Uterus (tissue), 4 donors: ENCODE data around the gene ZNRF2. TPM values are rescaled to one million over a fixed set of nuclear protein-coding genes. Genes with fewer than 3 reads are reported as not detected.

Experiments used
- DNase-seq, 2 donors: peaks; one replicate each; pipeline ENCODE4 v3.0.0-alpha.2; 2019 to 2020
- H3K27ac ChIP-seq, 2 donors: fragments of 200-600 bp; sonication (generic); 1 replicate in 1 of 2; 2 replicates in 1 of 2; pipeline ENCODE4 v1.5.1; 2016 to 2018
- H3K27me3 ChIP-seq, 2 donors: fragments of 200-600 bp; sonication (generic); one replicate each; pipeline ENCODE4 v1.5.1; 2018 to 2019; ENCODE audit warnings: control low read depth in 1 of 2
- H3K36me3 ChIP-seq, 2 donors: fragments of 200-600 bp; sonication (generic); one replicate each; pipeline ENCODE4 v1.5.1; 2019; ENCODE audit warnings: control low read depth in 1 of 2
- H3K4me1 ChIP-seq, 2 donors: fragments of 200-600 bp; sonication (generic); one replicate each; pipeline ENCODE4 v1.5.1; 2018 to 2019; ENCODE audit warnings: control low read depth in 1 of 2
- H3K4me3 ChIP-seq, 2 donors: fragments of 200-600 bp; sonication (generic); 1 replicate in 1 of 2; 2 replicates in 1 of 2; pipeline ENCODE4 v1.5.1; 2018 to 2019; ENCODE audit warnings: mild to moderate bottlenecking in 1 of 2
- H3K9me3 ChIP-seq, 2 donors: fragments of 200-600 bp; sonication (generic); one replicate each; pipeline ENCODE4 v1.5.1; 2019; ENCODE audit warnings: control low read depth in 1 of 2
- CTCF ChIP-seq, 4 experiments: fragments of 200-600 bp in 2 of 4; fragments of 450-650 bp in 2 of 4; sonication (generic) in 2 of 4; IDR thresholded peaks; one replicate each; pipeline ENCODE4 v1.5.1; 2016 to 2019; ENCODE audit warnings: antibody characterized with exemption in 4 of 4, mild to moderate bottlenecking in 2 of 4, moderate library complexity in 1 of 4
- POLR2A ChIP-seq, 2 donors: fragments of 450-650 bp; IDR thresholded peaks; one replicate each; pipeline ENCODE4 v1.6.1; 2016; ENCODE audit warnings: antibody characterized with exemption in 2 of 2, mild to moderate bottlenecking in 1 of 2, moderate library complexity in 1 of 2
- intact Hi-C: fragments of 100-400 bp; cut with DNase I; formaldehyde crosslinking; loops from one replicate; pipeline ENCODE4 v1.15.1; 2023; ENCODE audit warnings: low total_unique reads
- total RNA-seq, 4 donors: library from RNA; depleted of rRNA in 3 of 4; stranded (reverse); fragments of >200 nt in 3 of 4; gene quantifications; one replicate each; pipeline versions ENCODE4 v1.1.0 to v1.2.4, GENCODE V29; 2014 to 2023
- donor health status: DM: yes; HTN: yes; CAD: no.

ZNRF2 gene
- total RNA-seq, 4 donors from 2014 or later: 22.0 to 40.6 (median 27.3) TPM

DNA sequence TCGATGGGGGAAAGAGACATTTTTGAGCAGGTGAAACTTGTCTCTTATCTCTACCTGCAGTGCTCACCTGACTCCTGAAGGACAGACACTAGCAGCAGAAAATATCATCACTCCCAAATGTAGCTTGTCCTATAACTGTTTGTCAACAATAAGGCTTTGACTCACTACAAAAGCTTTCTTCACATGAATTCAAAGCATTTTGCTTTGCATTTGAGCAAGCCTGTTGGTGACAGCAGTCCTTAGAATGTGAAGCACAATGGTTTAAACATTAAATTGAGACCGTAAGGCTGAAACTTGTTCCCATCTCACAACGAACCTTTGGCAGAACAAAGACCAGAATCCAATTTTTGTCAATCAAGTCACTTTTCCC is 30.6 kb upstream of the ZNRF2 start:
- no peak overlapping the region for H3K27ac ChIP-seq
- no peaks in the 10 kb centered on the region for H3K9me3 ChIP-seq
- TF ChIP-seq CTCF (IDR thresholded peaks at IDR 0.05) (no peak), POLR2A (IDR thresholded peaks at IDR 0.05) (no peak)
- no peak for DNase-seq
- no peak overlapping the region for H3K4me3 ChIP-seq
- H3K36me3 ChIP-seq: no peaks in the 10 kb centered on the region
- no peaks in the 10 kb centered on the region for H3K4me1 ChIP-seq
- intact Hi-C loops: no loop called here
- no peaks in the 10 kb centered on the region for H3K27me3 ChIP-seq

- Histone ChIP-seq H3K27ac (no peak overlapping the region), H3K36me3 (no peaks in the 10 kb centered on the region), H3K9me3 (no peaks in the 10 kb centered on the region), H3K4me3 (no peak overlapping the region), H3K4me1 (no peaks in the 10 kb centered on the region), H3K27me3 (no peaks in the 10 kb centered on the region)
- DNase-seq: no peak
- TF ChIP-seq POLR2A (IDR thresholded peaks at IDR 0.05) (no peak), CTCF (IDR thresholded peaks at IDR 0.05) (no peak)
- intact Hi-C loops: no loop called here
Observed at GRCh38 chr7:30254248-30254647, 30.1 kb upstream of the ZNRF2 start.

GRCh38 chr7:30254717-30255063 is 29.7 kb upstream of the ZNRF2 start:
- intact Hi-C loops: no loop called here
- Histone ChIP-seq H3K4me1 (no peaks in the 10 kb centered on the region), H3K27ac (no peak overlapping the region), H3K36me3 (no peaks in the 10 kb centered on the region), H3K9me3 (no peaks in the 10 kb centered on the region), H3K4me3 (no peak overlapping the region), H3K27me3 (no peaks in the 10 kb centered on the region)
- DNase-seq: no peak
- no peak for TF ChIP-seq POLR2A (IDR thresholded peaks at IDR 0.05)
- TF ChIP-seq CTCF (IDR thresholded peaks at IDR 0.05): no peak

DNA sequence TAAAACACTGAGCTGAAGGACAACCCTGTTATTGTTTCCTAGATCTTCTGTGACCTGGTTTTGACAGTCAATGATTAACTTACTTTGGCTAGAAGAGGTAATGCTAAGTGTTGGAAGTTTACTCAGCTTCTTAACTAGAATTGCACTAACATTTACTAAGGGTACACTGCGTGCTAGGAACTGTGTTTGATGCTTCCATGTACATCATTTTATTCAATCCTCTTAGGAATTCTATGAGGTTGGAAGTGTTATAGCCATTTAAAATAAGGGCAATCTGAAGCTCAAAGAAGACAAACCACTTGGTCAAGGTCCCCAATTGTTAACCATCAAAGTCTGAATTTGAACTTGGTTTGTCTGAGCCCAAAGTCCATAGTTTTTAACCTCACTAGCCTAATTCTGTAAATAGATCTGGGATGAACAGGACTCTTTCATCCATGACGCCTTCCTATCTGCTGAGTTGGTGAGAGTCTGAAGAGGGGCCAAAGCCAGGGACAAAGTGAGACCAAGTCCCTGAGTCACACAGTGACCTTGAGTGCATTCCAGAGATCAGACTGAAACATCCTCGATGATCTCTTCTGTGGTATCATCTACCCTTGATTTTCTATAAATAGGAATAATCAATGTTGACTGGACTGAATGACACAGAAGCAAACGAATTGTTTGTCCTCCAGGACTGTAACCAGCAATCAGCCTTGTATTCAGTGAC is 29.2 kb upstream of the ZNRF2 start:
- Histone ChIP-seq H3K36me3 (no peaks in the 10 kb centered on the region), H3K4me1 (no peaks in the 10 kb centered on the region), H3K9me3 (no peaks in the 10 kb centered on the region), H3K27ac (no peak overlapping the region), H3K27me3 (no peaks in the 10 kb centered on the region), H3K4me3 (no peak overlapping the region)
- DNase-seq: no peak
- intact Hi-C loops: no loop called here
- TF ChIP-seq CTCF (IDR thresholded peaks at IDR 0.05) (no peak), POLR2A (IDR thresholded peaks at IDR 0.05) (no peak)

DNA sequence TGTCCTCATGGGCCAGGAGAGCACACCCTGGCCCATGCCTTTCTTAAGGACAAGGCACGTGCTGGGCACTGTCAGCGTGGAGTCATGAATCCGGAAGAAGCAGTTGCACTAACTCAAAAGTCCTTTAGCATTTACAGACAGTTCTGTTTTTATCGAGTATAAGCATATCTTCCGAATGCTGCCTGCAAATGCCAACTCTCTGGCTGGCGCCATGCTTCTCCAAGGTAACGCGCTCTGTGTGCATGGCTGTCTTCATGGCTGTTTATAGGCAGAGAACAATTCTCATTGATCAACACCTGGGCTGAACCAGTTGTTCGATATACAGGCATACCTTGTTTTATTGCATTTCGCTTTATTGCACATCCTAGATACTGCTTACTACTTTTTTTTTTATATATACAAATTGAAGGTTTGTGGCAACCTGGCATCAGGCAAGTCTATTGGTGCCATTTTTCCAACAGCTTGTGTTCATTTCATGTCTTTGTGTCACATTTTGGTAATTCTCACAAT is 28.0 kb upstream of the ZNRF2 start:
- Histone ChIP-seq H3K4me1 (no peaks in the 10 kb centered on the region), H3K9me3 (no peaks in the 10 kb centered on the region), H3K36me3 (no peaks in the 10 kb centered on the region), H3K4me3 (no peak overlapping the region), H3K27me3 (no peaks in the 10 kb centered on the region), H3K27ac (no peak overlapping the region)
- intact Hi-C loops: no loop called here
- TF ChIP-seq CTCF (IDR thresholded peaks at IDR 0.05) (no peak), POLR2A (IDR thresholded peaks at IDR 0.05) (no peak)
- DNase-seq: no peak
